WTC11 (cell line): ENCODE data around the gene CDHR5. TPM values are rescaled to one million over a fixed set of nuclear protein-coding genes. Genes with fewer than 3 reads are reported as not detected.

Source experiments
- ATAC-seq: fragments of 200-7000 bp; cut with Tn5 transposase; 2 replicates; pipeline ENCODE4 v1.10.0; 2021; ENCODE audit warnings: mild to moderate bottlenecking, moderate library complexity
- CTCF ChIA-PET: fragments of 300-600 bp; sonication (Branson Sonifier 250); formaldehyde crosslinking; loops from one replicate; lab custom pipeline; 2021; ENCODE audit warnings: antibody characterized with exemption; lab: Charles Lee
- POLR2A ChIA-PET: fragments of 350-600 bp; sonication (Branson Sonifier 250); formaldehyde crosslinking; loops from one replicate; lab custom pipeline; 2021; ENCODE audit warnings: antibody characterized with exemption; lab: Charles Lee
- DNase-seq: peaks from one replicate; pipeline ENCODE4 v3.0.0; 2021; ENCODE audit warnings: low spot score
- H3K27ac Mint-ChIP-seq: 2 replicates; pipeline ENCODE4 v1.8.0; 2021; ENCODE audit warnings: mixed read lengths
- H3K27me3 Mint-ChIP-seq: 2 replicates; pipeline ENCODE4 v1.8.0; 2021; ENCODE audit warnings: low read depth, mild to moderate bottlenecking, moderate library complexity, mixed read lengths
- H3K36me3 Mint-ChIP-seq: 2 replicates; pipeline ENCODE4 v1.8.0; 2021; ENCODE audit warnings: mixed read lengths
- H3K4me1 Mint-ChIP-seq: 2 replicates; pipeline ENCODE4 v1.8.0; 2022; ENCODE audit warnings: mixed read lengths
- H3K4me3 Mint-ChIP-seq: 2 replicates; pipeline ENCODE4 v1.8.0; 2021; ENCODE audit warnings: mild to moderate bottlenecking, moderate library complexity, mixed read lengths
- H3K9me3 Mint-ChIP-seq: 2 replicates; pipeline ENCODE4 v1.8.0; 2021; ENCODE audit warnings: mixed read lengths
- ATF1 ChIP-seq: sonication (generic); formaldehyde crosslinking; IDR thresholded peaks from 2 replicates; pipeline ENCODE4 v1.8.1; 2023; ENCODE audit warnings: mild to moderate bottlenecking, moderate library complexity, missing genetic modification reagents
- ATF6 ChIP-seq: sonication (generic); formaldehyde crosslinking; IDR thresholded peaks from 2 replicates; pipeline ENCODE4 v1.8.1; 2023; ENCODE audit warnings: mild to moderate bottlenecking, missing genetic modification reagents
- E2F4 ChIP-seq: sonication (generic); formaldehyde crosslinking; IDR thresholded peaks from 2 replicates; pipeline ENCODE4 v1.8.1; 2022; ENCODE audit warnings: low read depth, mild to moderate bottlenecking, moderate library complexity, missing genetic modification reagents, borderline replicate concordance
- ETV6 ChIP-seq: sonication (generic); formaldehyde crosslinking; IDR thresholded peaks from 2 replicates; pipeline ENCODE4 v1.8.1; 2022; ENCODE audit warnings: mild to moderate bottlenecking, missing genetic modification reagents
- IRF1 ChIP-seq: sonication (generic); formaldehyde crosslinking; IDR thresholded peaks from 2 replicates; pipeline ENCODE4 v1.8.0; 2023; ENCODE audit warnings: missing genetic modification reagents
- IRF2 ChIP-seq: sonication (generic); formaldehyde crosslinking; IDR thresholded peaks from 2 replicates; pipeline ENCODE4 v1.8.0; 2022; ENCODE audit warnings: low read depth, missing genetic modification reagents, borderline replicate concordance
- JAZF1 ChIP-seq: fragments of 250-450 bp; sonication (Bioruptor Pico); IDR thresholded peaks from 2 replicates; pipeline ENCODE4 v1.9.0; 2021; ENCODE audit warnings: moderate library complexity, mild to moderate bottlenecking, inconsistent platforms
- JUN ChIP-seq: sonication (generic); formaldehyde crosslinking; IDR thresholded peaks from 2 replicates; pipeline ENCODE4 v1.8.0; 2023; ENCODE audit warnings: mild to moderate bottlenecking, missing genetic modification reagents
- MYBL2 ChIP-seq: sonication (generic); formaldehyde crosslinking; IDR thresholded peaks from 2 replicates; pipeline ENCODE4 v1.8.1; 2023; ENCODE audit warnings: mild to moderate bottlenecking, moderate library complexity, missing genetic modification reagents
- NFE2L1 ChIP-seq: sonication (generic); formaldehyde crosslinking; IDR thresholded peaks from 2 replicates; pipeline ENCODE4 v1.8.1; 2023; ENCODE audit warnings: missing genetic modification reagents
- OVOL2 ChIP-seq: fragments of 250-450 bp; sonication (Bioruptor Pico); IDR thresholded peaks from 2 replicates; pipeline ENCODE4 v1.9.0; 2021; ENCODE audit warnings: mild to moderate bottlenecking, borderline replicate concordance
- SOX15 ChIP-seq: fragments of 250-450 bp; sonication (Bioruptor Pico); IDR thresholded peaks from 2 replicates; pipeline ENCODE4 v1.9.0; 2021; ENCODE audit warnings: mild to moderate bottlenecking
- SP1 ChIP-seq: sonication (generic); formaldehyde crosslinking; conservative IDR thresholded peaks from 2 replicates; pipeline ENCODE4 v1.8.1; 2022; ENCODE audit warnings: missing genetic modification reagents
- TP53 ChIP-seq: sonication (generic); formaldehyde crosslinking; IDR thresholded peaks from 2 replicates; pipeline ENCODE4 v1.8.1; 2023; ENCODE audit warnings: mild to moderate bottlenecking, missing genetic modification reagents
- USF1 ChIP-seq: sonication (generic); formaldehyde crosslinking; IDR thresholded peaks from 2 replicates; pipeline ENCODE4 v1.8.0; 2022; ENCODE audit warnings: mild to moderate bottlenecking, missing genetic modification reagents
- ZBTB21 ChIP-seq: sonication (generic); formaldehyde crosslinking; IDR thresholded peaks from 2 replicates; pipeline ENCODE4 v1.8.1; 2023; ENCODE audit warnings: mild to moderate bottlenecking, missing genetic modification reagents, borderline replicate concordance
- ZMAT4 ChIP-seq: fragments of 250-450 bp; sonication (Bioruptor Pico); IDR thresholded peaks from 2 replicates; pipeline ENCODE4 v1.9.0; 2021; ENCODE audit warnings: mild to moderate bottlenecking
- ZNF121 ChIP-seq: sonication (generic); formaldehyde crosslinking; IDR thresholded peaks from 2 replicates; pipeline ENCODE4 v1.8.0; 2023; ENCODE audit warnings: missing genetic modification reagents
- ZNF219 ChIP-seq: sonication (generic); formaldehyde crosslinking; IDR thresholded peaks from 2 replicates; pipeline ENCODE4 v1.8.0; 2023; ENCODE audit warnings: missing genetic modification reagents, mild to moderate bottlenecking, borderline replicate concordance
- ZNF416 ChIP-seq: fragments of 250-450 bp; sonication (Bioruptor Pico); IDR thresholded peaks from 2 replicates; pipeline ENCODE4 v1.9.0; 2021; ENCODE audit warnings: mild to moderate bottlenecking, inconsistent platforms
- total RNA-seq: library from RNA; stranded (reverse); gene quantifications from 3 replicates; pipeline ENCODE4 v1.2.3, GENCODE V29; 2021
- TF ChIP-seq, protein P1 (sequence below): fragments of 250-450 bp; sonication (Bioruptor Pico); IDR thresholded peaks from 2 replicates; pipeline ENCODE4 v1.9.0; 2021; ENCODE audit warnings: mild to moderate bottlenecking
- TF ChIP-seq, protein P2 (sequence below): sonication (generic); formaldehyde crosslinking; IDR thresholded peaks from 2 replicates; pipeline ENCODE4 v1.8.0; 2022; ENCODE audit warnings: mild to moderate bottlenecking, missing genetic modification reagents

The CDHR5 gene
- total RNA-seq, 1 experiment from 2014 or later = 0.26 TPM

DNA sequence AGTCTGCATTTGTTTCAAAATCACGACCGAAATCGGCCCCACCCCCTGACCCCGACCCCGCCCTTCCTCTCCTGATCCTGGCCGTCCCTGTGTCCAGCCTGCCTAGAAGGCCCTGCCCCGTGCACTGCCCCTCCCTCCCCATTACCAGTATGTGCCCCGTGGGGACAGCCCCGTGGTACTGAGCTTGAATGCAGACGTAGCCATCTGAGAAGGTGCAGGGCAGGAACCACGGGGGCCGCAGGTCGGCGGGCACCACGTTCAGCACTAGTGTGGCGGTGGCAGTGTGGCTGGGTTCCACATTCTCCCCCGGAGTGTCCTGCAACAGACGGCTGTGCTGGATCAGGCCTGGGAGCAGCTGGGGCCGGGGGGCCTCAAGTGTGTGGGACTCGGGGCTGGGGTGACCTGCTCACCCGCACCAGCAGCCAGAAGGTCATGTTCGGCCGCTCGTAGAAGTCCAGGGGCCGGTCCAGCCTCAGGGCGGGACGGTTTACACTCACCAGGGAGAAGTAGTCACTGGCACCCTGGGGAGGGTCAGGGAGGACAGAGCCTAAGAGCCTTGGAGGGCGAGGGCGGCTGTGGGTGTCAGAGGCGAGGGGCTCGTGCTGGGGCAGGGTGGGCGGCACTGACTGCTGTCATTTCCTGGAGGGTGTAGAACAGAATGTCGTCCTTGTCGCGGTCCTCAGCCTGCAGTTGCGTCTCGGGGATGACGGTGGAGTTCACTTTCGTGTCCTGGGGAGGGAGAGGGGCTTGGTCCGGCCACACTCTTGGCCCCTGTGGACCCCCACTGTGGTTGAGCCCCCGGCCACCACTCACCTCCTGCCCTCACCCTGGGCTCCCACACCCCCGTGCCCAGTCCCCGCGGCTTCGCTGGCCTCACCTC lies 3.6 kb downstream of the CDHR5 start:
- CTCF ChIA-PET = interaction anchor here (0.7 kb wide), 1 partner anchor 53 kb away, joined by 3 read pairs; no protein-coding TSS in a partner anchor
- Mint-ChIP-seq H3K4me1 (no peaks in the 10 kb centered on the region), H3K27me3 (no peaks in the 10 kb centered on the region), H3K36me3 (no peaks in the 10 kb centered on the region), H3K4me3 (no peak overlapping the region), H3K27ac (no peak overlapping the region), H3K9me3 (no peaks in the 10 kb centered on the region)
- TF ChIP-seq OVOL2 (CRISPR knock-in tag) (no peak), ZBTB21 (CRISPR knock-in tag) (no peak), JAZF1 (CRISPR knock-in tag) (no peak), USF1 (CRISPR knock-in tag) (no peak), ETV6 (CRISPR knock-in tag) (no peak), ATF1 (CRISPR knock-in tag) (no peak), IRF2 (CRISPR knock-in tag) (no peak)
- TF ChIP-seq, protein P1, sequence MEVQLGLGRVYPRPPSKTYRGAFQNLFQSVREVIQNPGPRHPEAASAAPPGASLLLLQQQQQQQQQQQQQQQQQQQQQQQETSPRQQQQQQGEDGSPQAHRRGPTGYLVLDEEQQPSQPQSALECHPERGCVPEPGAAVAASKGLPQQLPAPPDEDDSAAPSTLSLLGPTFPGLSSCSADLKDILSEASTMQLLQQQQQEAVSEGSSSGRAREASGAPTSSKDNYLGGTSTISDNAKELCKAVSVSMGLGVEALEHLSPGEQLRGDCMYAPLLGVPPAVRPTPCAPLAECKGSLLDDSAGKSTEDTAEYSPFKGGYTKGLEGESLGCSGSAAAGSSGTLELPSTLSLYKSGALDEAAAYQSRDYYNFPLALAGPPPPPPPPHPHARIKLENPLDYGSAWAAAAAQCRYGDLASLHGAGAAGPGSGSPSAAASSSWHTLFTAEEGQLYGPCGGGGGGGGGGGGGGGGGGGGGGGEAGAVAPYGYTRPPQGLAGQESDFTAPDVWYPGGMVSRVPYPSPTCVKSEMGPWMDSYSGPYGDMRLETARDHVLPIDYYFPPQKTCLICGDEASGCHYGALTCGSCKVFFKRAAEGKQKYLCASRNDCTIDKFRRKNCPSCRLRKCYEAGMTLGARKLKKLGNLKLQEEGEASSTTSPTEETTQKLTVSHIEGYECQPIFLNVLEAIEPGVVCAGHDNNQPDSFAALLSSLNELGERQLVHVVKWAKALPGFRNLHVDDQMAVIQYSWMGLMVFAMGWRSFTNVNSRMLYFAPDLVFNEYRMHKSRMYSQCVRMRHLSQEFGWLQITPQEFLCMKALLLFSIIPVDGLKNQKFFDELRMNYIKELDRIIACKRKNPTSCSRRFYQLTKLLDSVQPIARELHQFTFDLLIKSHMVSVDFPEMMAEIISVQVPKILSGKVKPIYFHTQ (CRISPR knock-in tag) = no peak
- TF ChIP-seq, protein P2, sequence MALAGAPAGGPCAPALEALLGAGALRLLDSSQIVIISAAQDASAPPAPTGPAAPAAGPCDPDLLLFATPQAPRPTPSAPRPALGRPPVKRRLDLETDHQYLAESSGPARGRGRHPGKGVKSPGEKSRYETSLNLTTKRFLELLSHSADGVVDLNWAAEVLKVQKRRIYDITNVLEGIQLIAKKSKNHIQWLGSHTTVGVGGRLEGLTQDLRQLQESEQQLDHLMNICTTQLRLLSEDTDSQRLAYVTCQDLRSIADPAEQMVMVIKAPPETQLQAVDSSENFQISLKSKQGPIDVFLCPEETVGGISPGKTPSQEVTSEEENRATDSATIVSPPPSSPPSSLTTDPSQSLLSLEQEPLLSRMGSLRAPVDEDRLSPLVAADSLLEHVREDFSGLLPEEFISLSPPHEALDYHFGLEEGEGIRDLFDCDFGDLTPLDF = no peak
- no peak for ATAC-seq
- POLR2A ChIA-PET = no interaction called here
- no peak for DNase-seq

DNA sequence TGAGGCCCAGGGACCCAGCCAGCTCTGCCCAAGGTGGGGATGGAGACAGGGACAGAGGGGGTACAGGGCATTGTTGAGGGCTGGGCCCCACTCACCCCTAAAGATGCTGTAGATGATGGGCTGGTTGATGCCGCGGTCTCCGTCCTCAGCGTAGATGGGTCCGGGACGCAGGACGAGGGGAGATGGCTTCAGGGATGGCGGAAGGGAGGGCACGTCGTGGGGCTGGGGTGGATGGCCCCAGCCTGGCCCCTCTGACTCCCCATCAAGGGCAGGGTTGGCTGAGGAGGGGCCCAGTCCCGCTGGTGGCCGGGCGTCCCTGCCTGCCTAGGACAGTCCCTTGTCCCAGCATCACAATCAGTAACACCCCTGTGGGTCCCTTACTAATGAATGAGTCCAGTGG lies 4.6 kb downstream of the CDHR5 start:
- H3K36me3 Mint-ChIP-seq = no peaks in the 10 kb centered on the region
- no peaks in the 10 kb centered on the region for H3K9me3 Mint-ChIP-seq
- POLR2A ChIA-PET = no interaction called here
- no peak for DNase-seq
- no peak for TF ChIP-seq IRF1 (CRISPR knock-in tag)
- no peak for TF ChIP-seq MYBL2 (CRISPR knock-in tag)
- TF ChIP-seq SP1 (CRISPR knock-in tag) = no peak
- TF ChIP-seq JUN = no peak
- no peak for TF ChIP-seq ATF6 (CRISPR knock-in tag)
- TF ChIP-seq ZNF219 (CRISPR knock-in tag) = no peak
- TF ChIP-seq TP53 = no peak
- TF ChIP-seq SOX15 (CRISPR knock-in tag) = no peak
- no peak for TF ChIP-seq ZMAT4 (CRISPR knock-in tag)
- TF ChIP-seq NFE2L1 (CRISPR knock-in tag) = no peak
- TF ChIP-seq E2F4 = no peak
- no peak for TF ChIP-seq ZNF416 (CRISPR knock-in tag)
- no peak for TF ChIP-seq ZNF121 (CRISPR knock-in tag)
- H3K27me3 Mint-ChIP-seq = no peaks in the 10 kb centered on the region
- no peak overlapping the region for H3K4me3 Mint-ChIP-seq
- CTCF ChIA-PET = no interaction called here
- H3K27ac Mint-ChIP-seq = no peak overlapping the region
- no peak for ATAC-seq
- no peaks in the 10 kb centered on the region for H3K4me1 Mint-ChIP-seq
